Right atrium auricular region (tissue), 2 donors: ENCODE results near the gene FAM13B. TPM values are rescaled to one million over a fixed set of nuclear protein-coding genes. Genes with fewer than 3 reads are reported as not detected.
"Not testable (repeated sequence)": the region's sequence is repeated elsewhere in the genome, so short reads cannot be mapped to it uniquely, and the experiment has no call there.

ENCODE experiments used
- DNase-seq: peaks from one replicate; pipeline ENCODE4 v3.0.0-alpha.2; 2019; ENCODE audit warnings: low spot score
- H3K27ac ChIP-seq, 2 donors: fragments of 200-600 bp; sonication (generic); 1 replicate in 1 of 2; 2 replicates in 1 of 2; pipeline ENCODE4 v1.5.1; 2016 to 2019
- H3K27me3 ChIP-seq, 2 donors: fragments of 200-600 bp; sonication (generic); one replicate each; pipeline versions ENCODE4 v1.5.1 to v1.6.0; 2017 to 2019
- H3K36me3 ChIP-seq: fragments of 200-600 bp; sonication (generic); one replicate; pipeline ENCODE4 v1.5.1; 2016
- H3K4me1 ChIP-seq, 2 donors: fragments of 200-600 bp; sonication (generic); one replicate each; pipeline versions ENCODE4 v1.5.1 to v1.6.0; 2017 to 2019
- H3K4me3 ChIP-seq, 2 donors: fragments of 200-600 bp; sonication (generic); 1 replicate in 1 of 2; 2 replicates in 1 of 2; pipeline ENCODE4 v1.5.1; 2017 to 2019; ENCODE audit warnings: mild to moderate bottlenecking in 1 of 2, moderate library complexity in 1 of 2
- H3K9me3 ChIP-seq, 2 donors: fragments of 200-600 bp; sonication (generic); one replicate each; pipeline ENCODE4 v1.5.1; 2019
- total RNA-seq, 2 donors: library from RNA; depleted of rRNA; stranded (reverse); fragments of >200 nt; gene quantifications; one replicate each; pipeline ENCODE4 v1.1.0, GENCODE V29; 2016
- TF ChIP-seq, protein P1 (sequence below), 2 donors: fragments of 200-600 bp; sonication (generic); IDR thresholded peaks; one replicate each; pipeline ENCODE4 v1.5.1; 2019; ENCODE audit warnings: antibody characterized with exemption in 2 of 2

The FAM13B gene
- total RNA-seq, 2 donors from 2014 or later: 35.9 to 37.1 TPM

DNA sequence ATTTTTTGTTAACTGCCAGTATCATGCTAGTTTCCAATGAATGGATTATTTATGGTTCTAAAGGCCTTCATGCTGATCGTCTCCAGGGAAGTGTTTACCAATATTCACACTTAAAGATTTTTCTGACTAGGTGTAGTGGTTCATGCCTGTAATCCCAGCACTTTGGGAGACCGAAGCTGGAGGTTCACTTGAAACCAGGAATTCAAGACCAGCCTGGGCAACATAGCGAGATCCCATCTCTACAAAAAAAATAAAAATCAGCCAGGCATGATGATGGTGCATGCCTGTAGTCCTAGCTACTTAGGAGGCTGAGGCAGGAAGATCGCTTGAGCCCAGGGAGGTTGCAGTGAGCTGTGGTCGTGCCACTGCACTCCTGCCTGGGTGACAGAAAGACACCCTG is 43.5 kb downstream of the FAM13B start:
- no peak overlapping the region for H3K4me3 ChIP-seq
- H3K36me3 ChIP-seq: peaks cover 16% of the 10 kb centered on the region
- no peak for DNase-seq
- peaks cover 0 to 5% of the 10 kb centered on the region in 2 donors for H3K4me1 ChIP-seq
- no peaks in the 10 kb centered on the region for H3K27me3 ChIP-seq
- TF ChIP-seq, protein P1, sequence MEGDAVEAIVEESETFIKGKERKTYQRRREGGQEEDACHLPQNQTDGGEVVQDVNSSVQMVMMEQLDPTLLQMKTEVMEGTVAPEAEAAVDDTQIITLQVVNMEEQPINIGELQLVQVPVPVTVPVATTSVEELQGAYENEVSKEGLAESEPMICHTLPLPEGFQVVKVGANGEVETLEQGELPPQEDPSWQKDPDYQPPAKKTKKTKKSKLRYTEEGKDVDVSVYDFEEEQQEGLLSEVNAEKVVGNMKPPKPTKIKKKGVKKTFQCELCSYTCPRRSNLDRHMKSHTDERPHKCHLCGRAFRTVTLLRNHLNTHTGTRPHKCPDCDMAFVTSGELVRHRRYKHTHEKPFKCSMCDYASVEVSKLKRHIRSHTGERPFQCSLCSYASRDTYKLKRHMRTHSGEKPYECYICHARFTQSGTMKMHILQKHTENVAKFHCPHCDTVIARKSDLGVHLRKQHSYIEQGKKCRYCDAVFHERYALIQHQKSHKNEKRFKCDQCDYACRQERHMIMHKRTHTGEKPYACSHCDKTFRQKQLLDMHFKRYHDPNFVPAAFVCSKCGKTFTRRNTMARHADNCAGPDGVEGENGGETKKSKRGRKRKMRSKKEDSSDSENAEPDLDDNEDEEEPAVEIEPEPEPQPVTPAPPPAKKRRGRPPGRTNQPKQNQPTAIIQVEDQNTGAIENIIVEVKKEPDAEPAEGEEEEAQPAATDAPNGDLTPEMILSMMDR (IDR thresholded peaks at IDR 0.05): no peak
- H3K9me3 ChIP-seq: no peaks in the 10 kb centered on the region
- no peak overlapping the region for H3K27ac ChIP-seq

DNA sequence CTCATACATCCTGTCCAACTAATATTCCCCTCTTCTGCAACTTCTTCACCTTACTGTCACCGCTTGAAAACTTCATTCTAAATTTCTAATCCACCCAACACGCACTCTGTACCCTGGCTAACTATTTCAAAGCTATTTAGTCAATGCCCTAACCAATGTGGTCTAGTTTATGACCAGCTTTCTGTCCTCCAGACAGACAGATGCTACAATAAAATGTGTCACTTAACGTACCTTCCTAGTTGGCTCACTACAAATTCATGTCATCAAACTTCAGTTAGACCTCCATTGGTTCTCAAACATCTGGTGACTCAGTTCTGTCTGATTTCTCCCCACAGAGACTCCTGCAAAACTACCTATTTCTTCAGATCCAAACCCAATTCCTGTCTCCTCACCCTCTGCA is 57.7 kb downstream of the FAM13B start:
- Histone ChIP-seq H3K27ac (no peak overlapping the region), H3K36me3 (peaks cover 21% of the 10 kb centered on the region), H3K4me1 (no peaks in the 10 kb centered on the region), H3K4me3 (no peak overlapping the region), H3K9me3 (no peaks in the 10 kb centered on the region), H3K27me3 (no peaks in the 10 kb centered on the region)
- DNase-seq: no peak
- TF ChIP-seq, protein P1 (IDR thresholded peaks at IDR 0.05): no peak

DNA sequence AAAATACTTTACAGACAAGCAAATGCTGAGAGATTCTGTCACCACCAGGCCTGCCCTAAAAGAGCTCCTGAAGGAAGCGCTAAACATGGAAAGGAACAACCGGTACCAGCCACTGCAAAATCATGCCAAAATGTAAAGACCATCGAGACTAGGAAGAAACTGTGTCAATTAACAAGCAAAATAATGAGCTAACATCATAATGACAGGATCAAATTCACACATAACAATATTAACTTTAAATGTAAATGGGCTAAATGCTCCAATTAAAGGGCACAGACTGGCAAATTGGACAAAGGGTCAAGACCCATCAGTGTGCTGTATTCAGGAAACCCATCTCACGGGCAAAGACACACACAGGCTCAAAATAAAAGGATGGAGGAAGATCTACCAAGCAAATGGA is 62.5 kb downstream of the FAM13B start:
- not testable (repeated sequence) for H3K4me3 ChIP-seq, DNase-seq, H3K9me3 ChIP-seq, H3K27me3 ChIP-seq, H3K27ac ChIP-seq, H3K4me1 ChIP-seq
- peaks cover 23% of the 10 kb centered on the region for H3K36me3 ChIP-seq

DNA sequence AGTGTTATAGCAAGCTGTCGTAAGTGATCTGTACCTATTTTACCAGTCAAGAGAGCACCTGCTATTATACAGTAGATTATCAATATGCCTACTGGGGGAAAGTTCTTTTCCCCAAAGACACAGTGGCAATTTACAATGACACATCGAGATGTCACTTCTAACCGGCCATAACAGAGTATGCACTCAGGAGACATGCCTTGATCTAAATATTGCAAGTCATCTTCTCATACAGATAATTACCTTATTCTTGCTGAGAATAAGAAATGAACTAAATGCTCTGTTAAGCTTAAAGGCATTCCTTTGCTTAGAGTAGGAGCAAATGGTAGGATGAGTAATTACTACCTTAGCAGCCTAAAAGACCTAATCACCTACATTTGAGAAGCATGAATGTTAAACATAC is 72.1 kb downstream of the FAM13B start:
- Histone ChIP-seq H3K4me1 (peaks cover 0 to 17% of the 10 kb centered on the region in 2 donors), H3K27ac (no peak overlapping the region), H3K9me3 (no peaks in the 10 kb centered on the region), H3K4me3 (no peak overlapping the region), H3K36me3 (peaks cover 14% of the 10 kb centered on the region), H3K27me3 (no peaks in the 10 kb centered on the region)
- DNase-seq: no peak
- TF ChIP-seq, protein P1 (IDR thresholded peaks at IDR 0.05): no peak

DNA sequence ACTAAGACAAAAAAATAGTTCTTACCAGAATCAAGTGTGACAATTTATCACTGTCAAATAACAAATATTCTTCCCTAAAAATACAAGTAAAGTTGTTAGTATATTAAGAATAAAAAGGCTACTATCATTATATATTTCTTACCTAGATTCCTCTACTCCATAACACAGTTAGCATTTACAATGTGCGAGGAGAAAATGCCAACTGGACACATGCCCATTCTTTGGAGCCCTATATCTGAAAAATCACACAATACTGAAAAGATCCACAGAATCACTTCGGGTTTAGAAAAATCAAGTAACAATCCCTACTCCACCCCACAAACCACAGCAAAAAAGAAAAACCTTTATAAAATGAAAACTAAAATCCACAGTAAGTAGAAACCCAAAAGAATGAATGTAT is 72.7 kb downstream of the FAM13B start:
- Histone ChIP-seq H3K4me3 (no peak overlapping the region), H3K36me3 (peaks cover 14% of the 10 kb centered on the region)
- TF ChIP-seq, protein P1 (IDR thresholded peaks at IDR 0.05): no peak

DNA sequence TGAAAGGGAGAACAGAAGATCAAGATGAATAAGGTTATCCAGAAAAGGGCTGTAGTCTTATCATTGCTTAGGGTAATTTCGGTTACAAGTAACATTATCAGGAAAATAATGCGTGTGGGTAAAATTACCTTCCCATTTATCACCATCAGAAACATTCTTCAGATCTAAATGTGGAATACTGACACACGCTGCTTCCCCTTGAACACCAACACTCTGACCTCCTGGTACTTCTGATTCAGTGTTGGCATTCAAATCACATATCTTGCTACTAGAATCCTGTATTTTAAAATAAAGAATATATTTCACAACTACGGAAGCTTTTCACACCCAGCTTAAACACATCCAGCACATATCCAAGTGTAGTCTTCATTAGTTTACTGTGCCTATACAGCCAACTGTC is 73.4 kb downstream of the FAM13B start:
- TF ChIP-seq, protein P1 (IDR thresholded peaks at IDR 0.05): no peak
- Histone ChIP-seq H3K9me3 (no peaks in the 10 kb centered on the region), H3K36me3 (peaks cover 14% of the 10 kb centered on the region), H3K4me3 (no peak overlapping the region), H3K27me3 (no peaks in the 10 kb centered on the region), H3K27ac (peak overlapping the region in 1 of 2 donors; percentile 49), H3K4me1 (peaks cover 0 to 20% of the 10 kb centered on the region in 2 donors)
- no peak for DNase-seq

More for the DNA sequence above, 72.7 kb downstream of the FAM13B start:
- Histone ChIP-seq H3K4me1 (peaks cover 0 to 17% of the 10 kb centered on the region in 2 donors), H3K27ac (peak overlapping the region in 1 of 2 donors; percentile 49), H3K27me3 (no peaks in the 10 kb centered on the region), H3K9me3 (no peaks in the 10 kb centered on the region)
- no peak for DNase-seq
